A673 (cell line): ENCODE results near the gene PCDHGB4.

Experiments used
- CTCF ChIP-seq: fragments of 300-800, 200-600 bp; sonication (generic); conservative IDR thresholded peaks from 2 replicates; pipeline ENCODE4 v1.5.1; 2017; ENCODE audit warnings: low read depth, mild to moderate bottlenecking, antibody characterized with exemption, low read length, moderate library complexity, mixed read lengths
- EZH2 ChIP-seq: fragments of 200-600 bp; sonication (generic); IDR thresholded peaks from 2 replicates; pipeline ENCODE4 v1.6.1; 2017; ENCODE audit warnings: borderline replicate concordance, low read depth, mild to moderate bottlenecking, mixed read lengths, antibody characterized with exemption, low read length; ENCODE audit not compliant: poor library complexity, severe bottlenecking

- no peak for TF ChIP-seq CTCF
- no peak for TF ChIP-seq EZH2
Measured at GRCh38 chr5:141360685-141361084, 26.8 kb upstream of the PCDHGB4 start.
